T-helper 17 cell (primary cell): Measurements from ENCODE around the gene CRYBG3. TPM values are rescaled to one million over a fixed set of nuclear protein-coding genes. Genes with fewer than 3 reads are reported as not detected.
"Not testable (repeated sequence)": the region's sequence is repeated elsewhere in the genome, so short reads cannot be mapped to it uniquely, and the experiment has no call there.

Experiments
- ATAC-seq: fragments of 150-1000 bp; cut with Tn5 transposase; 2 replicates; pipeline ENCODE4 v1.10.0; 2021; ENCODE audit warnings: mild to moderate bottlenecking, moderate library complexity
- DNase-seq, 3 donors: peaks; one replicate each; pipeline versions ENCODE4 v3.0.0 to v3.0.0-alpha.2; 2020 to 2021
- H3K9me3 ChIP-seq: one replicate; pipeline ENCODE4 v1.7.0; 2013; ENCODE audit warnings: low read length, mild to moderate bottlenecking; ENCODE audit not compliant: control insufficient read depth, poor library complexity, severe bottlenecking
- H3K27ac Mint-ChIP-seq: one replicate; pipeline ENCODE4 v1.8.0; 2022; ENCODE audit warnings: mild to moderate bottlenecking, moderate library complexity, mixed read lengths
- H3K27me3 Mint-ChIP-seq: one replicate; pipeline ENCODE4 v1.8.0; 2022; ENCODE audit warnings: mixed read lengths
- H3K36me3 Mint-ChIP-seq: one replicate; pipeline ENCODE4 v1.8.0; 2022; ENCODE audit warnings: low read depth, mixed read lengths
- H3K4me1 Mint-ChIP-seq: one replicate; pipeline ENCODE4 v1.8.0; 2022; ENCODE audit warnings: mild to moderate bottlenecking, mixed read lengths
- H3K4me3 Mint-ChIP-seq: one replicate; pipeline ENCODE4 v1.8.0; 2022; ENCODE audit warnings: mild to moderate bottlenecking, moderate library complexity, mixed read lengths
- total RNA-seq, 4 donors: library from RNA in 2 of 4; stranded (reverse) in 2 of 4; gene quantifications; one replicate each; pipeline ENCODE4 v1.2.3 and lab custom pipeline; 2022 to 2026

The CRYBG3 gene
- total RNA-seq, 2 donors from 2014 or later, result 6.4 to 6.5 TPM

- H3K4me3 Mint-ChIP-seq, result peak overlapping the region; percentile 99
- DNase-seq, result no peak
- H3K4me1 Mint-ChIP-seq, result peaks cover 33% of the 10 kb centered on the region
- H3K27ac Mint-ChIP-seq, result peak overlapping the region; percentile 92
- peaks cover 9% of the 10 kb centered on the region for H3K27me3 Mint-ChIP-seq
- ATAC-seq, result no peak
- H3K36me3 Mint-ChIP-seq, result peaks cover 6% of the 10 kb centered on the region
- H3K9me3 ChIP-seq, result no peaks in the 10 kb centered on the region
Observed at GRCh38 chr3:97823046-97824004, 1.5 kb downstream of the CRYBG3 start.

GRCh38 chr3:97825101-97825500 is 3.3 kb downstream of the CRYBG3 start:
- Mint-ChIP-seq H3K4me1 (peaks cover 38% of the 10 kb centered on the region), H3K4me3 (no peak overlapping the region), H3K27me3 (peaks cover 5% of the 10 kb centered on the region), H3K27ac (peak overlapping the region; percentile 3), H3K36me3 (peaks cover 8% of the 10 kb centered on the region)
- no peak for DNase-seq
- no peak for ATAC-seq
- H3K9me3 ChIP-seq, result no peaks in the 10 kb centered on the region

- H3K9me3 ChIP-seq, result no peaks in the 10 kb centered on the region
- Mint-ChIP-seq H3K27me3 (peaks cover 4% of the 10 kb centered on the region), H3K36me3 (peaks cover 5% of the 10 kb centered on the region), H3K27ac (no peak overlapping the region), H3K4me3 (no peak overlapping the region), H3K4me1 (peaks cover 22% of the 10 kb centered on the region)
- ATAC-seq (no peak), DNase-seq (no peak)
Observed at GRCh38 chr3:97827741-97828471, 6.1 kb downstream of the CRYBG3 start.

GRCh38 chr3:97829198-97829597 is 7.4 kb downstream of the CRYBG3 start:
- ATAC-seq (no peak), DNase-seq (no peak)
- no peaks in the 10 kb centered on the region for H3K27me3 Mint-ChIP-seq
- no peak overlapping the region for H3K4me3 Mint-ChIP-seq
- peaks cover 5% of the 10 kb centered on the region for H3K36me3 Mint-ChIP-seq
- peak overlapping the region; percentile 37 for H3K27ac Mint-ChIP-seq
- H3K9me3 ChIP-seq, result no peaks in the 10 kb centered on the region
- H3K4me1 Mint-ChIP-seq, result peaks cover 13% of the 10 kb centered on the region

DNA sequence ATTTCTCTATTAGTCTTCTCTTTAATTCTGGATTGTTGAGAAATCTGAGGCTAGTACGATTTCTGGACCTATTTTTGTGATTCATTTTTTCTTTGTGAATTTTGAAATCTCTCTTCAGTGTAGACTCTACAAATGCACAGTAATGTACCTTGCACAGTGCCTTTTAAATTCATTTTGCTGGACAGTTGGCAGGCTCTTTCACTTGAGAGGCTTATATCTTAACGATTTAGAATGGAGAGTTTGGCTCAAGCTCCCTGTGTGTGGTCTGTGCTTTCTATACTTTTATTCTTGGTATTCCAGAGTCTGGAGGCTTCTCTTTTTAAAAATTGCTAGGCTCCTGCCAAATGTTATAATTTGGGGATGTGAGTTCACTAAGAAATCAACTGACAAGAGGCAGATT is 8.8 kb downstream of the CRYBG3 start:
- H3K9me3 ChIP-seq, result no peaks in the 10 kb centered on the region
- Mint-ChIP-seq H3K36me3 (peaks cover 3% of the 10 kb centered on the region), H3K4me3 (no peak overlapping the region), H3K4me1 (peaks cover 10% of the 10 kb centered on the region), H3K27ac (no peak overlapping the region), H3K27me3 (no peaks in the 10 kb centered on the region)
- DNase-seq (no peak), ATAC-seq (no peak)

- H3K36me3 Mint-ChIP-seq, result peaks cover 3% of the 10 kb centered on the region
- no peak overlapping the region for H3K4me3 Mint-ChIP-seq
- DNase-seq (no peak), ATAC-seq (no peak)
- H3K27me3 Mint-ChIP-seq, result no peaks in the 10 kb centered on the region
- H3K4me1 Mint-ChIP-seq, result peaks cover 10% of the 10 kb centered on the region
- H3K9me3 ChIP-seq, result no peaks in the 10 kb centered on the region
- no peak overlapping the region for H3K27ac Mint-ChIP-seq
Observed at GRCh38 chr3:97831140-97831539, 9.3 kb downstream of the CRYBG3 start.

DNA sequence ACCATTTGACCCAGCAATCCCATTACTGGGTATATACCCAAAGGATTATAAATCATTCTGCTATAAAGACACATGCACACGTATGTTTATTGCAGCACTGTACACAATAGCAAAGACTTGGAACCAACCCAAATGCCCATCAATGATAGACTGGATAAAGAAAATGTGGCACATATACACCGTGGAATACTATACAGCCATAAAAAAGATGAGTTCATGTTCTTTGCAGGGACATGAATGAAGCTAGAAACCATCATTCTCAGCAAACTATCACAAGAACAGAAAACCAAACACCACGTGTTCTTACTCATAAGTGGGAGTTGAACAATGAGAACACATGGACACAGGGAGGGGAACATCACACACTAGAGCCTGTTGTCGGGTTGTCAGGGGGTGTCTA is 11.4 kb downstream of the CRYBG3 start:
- not testable (repeated sequence) for H3K36me3 Mint-ChIP-seq, H3K9me3 ChIP-seq, H3K4me3 Mint-ChIP-seq, H3K27ac Mint-ChIP-seq, H3K27me3 Mint-ChIP-seq, ATAC-seq, DNase-seq
- peaks cover 11% of the 10 kb centered on the region for H3K4me1 Mint-ChIP-seq

- Mint-ChIP-seq H3K4me3 (no peak overlapping the region), H3K4me1 (peaks cover 6% of the 10 kb centered on the region), H3K36me3 (no peaks in the 10 kb centered on the region), H3K27me3 (no peaks in the 10 kb centered on the region), H3K27ac (no peak overlapping the region)
- no peaks in the 10 kb centered on the region for H3K9me3 ChIP-seq
- no peak for ATAC-seq
- no peak for DNase-seq
Observed at GRCh38 chr3:97835761-97836160, 13.9 kb downstream of the CRYBG3 start.

DNA sequence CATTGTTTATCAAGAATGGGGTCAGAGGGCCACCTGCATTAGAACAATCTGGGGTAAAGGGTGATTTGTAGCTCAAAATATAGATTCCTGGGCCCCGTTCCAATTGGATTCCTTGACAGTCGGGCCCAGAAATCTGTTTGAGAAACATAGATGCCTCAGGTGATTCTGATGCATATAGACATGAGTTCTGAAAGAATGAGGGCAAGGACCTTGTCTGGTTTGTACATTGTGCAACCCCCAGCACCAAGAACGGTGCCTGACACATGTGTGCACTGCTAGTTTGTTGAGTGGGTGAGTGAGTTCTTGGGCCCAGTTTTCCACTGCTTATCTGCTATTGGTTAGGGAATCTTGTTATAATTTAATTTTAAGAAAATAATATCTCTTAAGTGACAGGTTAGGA is 16.6 kb downstream of the CRYBG3 start:
- Mint-ChIP-seq H3K27me3 (no peaks in the 10 kb centered on the region), H3K4me1 (peaks cover 6% of the 10 kb centered on the region), H3K36me3 (no peaks in the 10 kb centered on the region), H3K4me3 (no peak overlapping the region), H3K27ac (no peak overlapping the region)
- DNase-seq, result no peak
- ATAC-seq, result no peak
- no peaks in the 10 kb centered on the region for H3K9me3 ChIP-seq

DNA sequence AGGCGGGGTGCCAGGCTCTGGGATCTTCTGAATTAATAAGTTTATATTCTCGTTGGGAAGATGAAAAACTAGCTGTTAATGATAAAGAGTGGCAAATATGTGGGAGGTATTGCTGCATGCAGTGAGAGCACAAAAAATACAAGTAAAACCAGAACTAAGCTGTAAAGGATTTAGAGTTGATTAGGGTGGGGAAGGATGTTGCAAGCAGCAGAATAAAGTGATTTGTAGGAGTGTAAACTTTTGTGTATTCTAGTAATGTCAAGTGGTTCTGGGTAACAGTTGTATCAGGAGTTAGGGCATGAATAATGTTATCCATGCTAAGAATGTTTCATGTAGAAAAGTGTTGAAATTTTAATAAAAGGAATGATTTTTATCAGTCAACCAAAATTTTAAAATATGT is 18.1 kb downstream of the CRYBG3 start:
- no peaks in the 10 kb centered on the region for H3K27me3 Mint-ChIP-seq
- no peaks in the 10 kb centered on the region for H3K36me3 Mint-ChIP-seq
- DNase-seq, result no peak
- H3K9me3 ChIP-seq, result no peaks in the 10 kb centered on the region
- peaks cover 6% of the 10 kb centered on the region for H3K4me1 Mint-ChIP-seq
- H3K27ac Mint-ChIP-seq, result no peak overlapping the region
- ATAC-seq, result no peak
- H3K4me3 Mint-ChIP-seq, result no peak overlapping the region

DNA sequence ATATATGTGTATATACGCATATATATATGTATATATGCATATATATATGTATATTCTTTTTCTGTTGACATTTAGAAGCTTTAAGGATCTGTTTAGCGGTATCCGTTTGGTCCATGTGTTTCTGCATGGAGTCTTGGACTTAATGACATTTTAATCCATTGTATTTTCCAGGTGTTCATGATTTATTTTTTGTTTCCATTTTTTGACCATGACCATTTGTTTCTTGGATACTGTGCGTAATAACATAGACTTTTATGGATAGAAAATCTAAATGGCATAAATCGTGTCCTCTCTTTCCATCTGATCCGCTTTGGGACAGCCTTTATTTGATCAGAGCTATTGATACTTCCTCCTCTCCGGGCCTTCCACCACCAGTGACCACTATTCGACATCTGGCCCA is 19.5 kb downstream of the CRYBG3 start:
- H3K4me1 Mint-ChIP-seq, result peaks cover 2% of the 10 kb centered on the region
- H3K27me3 Mint-ChIP-seq, result no peaks in the 10 kb centered on the region
- no peak overlapping the region for H3K27ac Mint-ChIP-seq

DNA sequence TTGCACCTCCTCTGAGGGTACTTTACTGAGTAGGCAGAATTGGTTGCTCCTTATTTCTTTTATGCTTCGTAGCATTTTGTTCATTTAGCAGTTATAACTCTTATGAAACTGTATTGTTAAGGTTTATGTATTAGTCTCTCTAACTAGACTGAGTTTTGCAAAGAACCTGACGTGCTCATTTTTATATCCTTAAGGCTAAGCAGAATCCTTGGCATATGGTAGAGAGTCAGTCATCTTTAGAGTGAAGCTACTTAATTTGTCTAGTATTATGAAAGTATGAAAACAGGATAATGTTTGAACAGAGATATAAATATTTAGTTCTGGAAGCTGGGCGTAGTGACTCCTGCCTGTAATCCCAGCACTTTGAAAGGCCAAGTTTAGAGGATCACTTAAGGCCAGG is 20.1 kb downstream of the CRYBG3 start:
- H3K4me1 Mint-ChIP-seq, result no peaks in the 10 kb centered on the region
- no peak overlapping the region for H3K4me3 Mint-ChIP-seq
- no peak for ATAC-seq
- H3K27ac Mint-ChIP-seq, result no peak overlapping the region
- no peak for DNase-seq
- H3K9me3 ChIP-seq, result no peaks in the 10 kb centered on the region
- no peaks in the 10 kb centered on the region for H3K27me3 Mint-ChIP-seq
- peaks cover 5% of the 10 kb centered on the region for H3K36me3 Mint-ChIP-seq

More for the DNA sequence above, 19.5 kb downstream of the CRYBG3 start:
- Mint-ChIP-seq H3K4me3 (no peak overlapping the region), H3K36me3 (peaks cover 2% of the 10 kb centered on the region)
- H3K9me3 ChIP-seq, result no peaks in the 10 kb centered on the region
- DNase-seq, result no peak
- no peak for ATAC-seq

DNA sequence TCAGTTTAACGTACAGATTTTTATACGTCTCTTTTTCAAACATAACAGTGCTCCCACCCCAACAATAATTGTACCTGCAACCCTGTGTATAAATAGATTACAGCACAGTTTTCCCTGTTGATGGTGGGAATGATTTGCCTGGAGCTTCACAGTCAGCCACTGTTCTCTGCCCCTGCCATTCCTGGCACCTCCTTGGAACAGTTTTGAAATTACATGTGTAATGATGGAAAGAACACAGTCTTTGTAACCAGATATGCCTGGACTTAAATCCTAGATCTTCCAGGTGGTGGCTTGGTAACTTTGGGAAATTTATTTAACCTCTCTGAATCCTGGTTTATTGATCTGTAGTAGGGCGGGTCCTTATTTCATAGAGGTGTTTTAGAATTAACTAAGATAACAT is 27.0 kb downstream of the CRYBG3 start:
- no peak overlapping the region for H3K4me3 Mint-ChIP-seq
- H3K27ac Mint-ChIP-seq, result no peak overlapping the region
- H3K4me1 Mint-ChIP-seq, result peaks cover 2% of the 10 kb centered on the region
- H3K36me3 Mint-ChIP-seq, result peaks cover 9% of the 10 kb centered on the region
- H3K9me3 ChIP-seq, result no peaks in the 10 kb centered on the region
- ATAC-seq, result no peak
- DNase-seq, result no peak
- H3K27me3 Mint-ChIP-seq, result no peaks in the 10 kb centered on the region
